Spinal cord (tissue), 4 donors: ENCODE data around the gene ANP32B. TPM values are rescaled to one million over a fixed set of nuclear protein-coding genes. Genes with fewer than 3 reads are reported as not detected.

Experiments used
- polyA plus RNA-seq, 2 donors: library from polyadenylated mRNA; unstranded; fragments of 120-200 nt; gene quantifications; one replicate each; pipeline ENCODE4 v1.2.1, GENCODE V29; 2013; ENCODE audit not compliant: insufficient read length in 2 of 2
- small RNA-seq: library from RNA; depleted of rRNA; stranded (forward); fragments of <200 nt; gene quantifications from one replicate; pipeline ENCODE3, GENCODE V24; 2014; ENCODE audit warnings: low replicate concordance
- total RNA-seq, 2 donors: library from RNA; depleted of rRNA in 1 of 2; stranded (reverse); fragments of 120-200 nt in 1 of 2; fragments of >200 nt in 1 of 2; gene quantifications; one replicate each; pipeline versions ENCODE4 v1.2.3 to v1.2.4, GENCODE V29; 2013 to 2014

Gene ANP32B
- total and polyA plus RNA-seq, 4 donors = 14.5 to 150 (median 82.1) TPM

Small RNA genes within 50 kb of the gene (small RNA-seq; reads per million reads assigned to genes)
- not detected for gene RNU6-918P

Other genes with a start within 250 kb of the ANP32B start
- not detected for gene FOXE1, start 130.1 kb upstream of the ANP32B start, total RNA-seq
- gene FOXE1, start 130.1 kb upstream of the ANP32B start, polyA plus RNA-seq = not detected
- 10 to 100 TPM; 19.2 to 21.0 TPM for gene TRMO, start 60.8 kb upstream of the ANP32B start, total RNA-seq
- 10 to 100 TPM; 13.5 to 14.9 TPM for gene TRMO, start 60.8 kb upstream of the ANP32B start, polyA plus RNA-seq
- 10 to 100 TPM; 13.4 to 34.7 TPM for gene HEMGN, start 45.2 kb upstream of the ANP32B start, total RNA-seq
- gene HEMGN, start 45.2 kb upstream of the ANP32B start, polyA plus RNA-seq = 1 to 10 TPM; 1.6 to 2.2 TPM
- gene NANS, start 73.4 kb downstream of the ANP32B start, total RNA-seq = 10 to 100 TPM; 32.4 to 44.4 TPM
- gene NANS, start 73.4 kb downstream of the ANP32B start, polyA plus RNA-seq = 10 to 100 TPM; 43.8 to 50.0 TPM
- 1 to 10 TPM; 2.5 to 3.9 TPM for gene TRIM14, start 135.9 kb downstream of the ANP32B start, total RNA-seq
- gene TRIM14, start 135.9 kb downstream of the ANP32B start, polyA plus RNA-seq = 1 to 10 TPM; 5.9 to 8.1 TPM
- 1 to 10 TPM; 1.7 to 7.9 TPM for gene CORO2A, start 209.3 kb downstream of the ANP32B start, total RNA-seq
- gene CORO2A, start 209.3 kb downstream of the ANP32B start, polyA plus RNA-seq = 1 to 10 TPM; 4.8 to 5.3 TPM